ENCODE results near the gene PPFIA1. TPM values are rescaled to one million over a fixed set of nuclear protein-coding genes. Genes with fewer than 3 reads are reported as not detected.

PPFIA1 gene
- total RNA-seq, 1 experiment from 2014 or later, result 113 TPM

GRCh38 chr11:70301191-70301590 lies 30.7 kb downstream of the PPFIA1 start:
- Histone ChIP-seq H3K27me3 (replicated peaks; ENCODE audit: insufficient read depth, low read depth, low read length, poor library complexity) (no peaks in the 10 kb centered on the region), H3K4me1 (ENCODE audit: insufficient read depth, low read length, poor library complexity, severe bottlenecking) (peaks cover 11% of the 10 kb centered on the region), H3K4me3 (ENCODE audit: low read depth, low read length, poor library complexity, severe bottlenecking) (no peak overlapping the region), H3K36me3 (ENCODE audit: insufficient read depth, low read length, poor library complexity, severe bottlenecking) (peaks cover 9% of the 10 kb centered on the region), H3K9me3 (ENCODE audit: low read depth, low read length, poor library complexity, severe bottlenecking) (no peaks in the 10 kb centered on the region), H3K27ac (ENCODE audit: low read depth, low read length, poor library complexity, severe bottlenecking) (no peak overlapping the region)
- ChIA-PET POLR2A (ENCODE audit: low non-redundant PET) (no interaction called here), CTCF (no interaction called here)
- BruUV-seq (replicated peaks), result no TSS peak
- no peak for TF ChIP-seq EZH2 (IDR thresholded peaks at IDR 0.05; ENCODE audit: borderline replicate concordance, low read depth, low read length, poor library complexity, severe bottlenecking)
- TF ChIP-seq CTCF (conservative IDR thresholded peaks at IDR 0.05; ENCODE audit: low read depth, low read length), result no peak
- intact Hi-C loops (cut with micrococcal nuclease; ENCODE audit: unreplicated experiment), result no loop called here
- no peak for DNase-seq (ENCODE audit: low spot score)

- peaks cover 11% of the 10 kb centered on the region for H3K4me1 ChIP-seq (ENCODE audit: insufficient read depth, low read length, poor library complexity, severe bottlenecking)
- no peak overlapping the region for H3K4me3 ChIP-seq (ENCODE audit: low read depth, low read length, poor library complexity, severe bottlenecking)
- H3K9me3 ChIP-seq (ENCODE audit: low read depth, low read length, poor library complexity, severe bottlenecking), result no peaks in the 10 kb centered on the region
- intact Hi-C loops (cut with micrococcal nuclease; ENCODE audit: unreplicated experiment), result no loop called here
- H3K36me3 ChIP-seq (ENCODE audit: insufficient read depth, low read length, poor library complexity, severe bottlenecking), result peaks cover 9% of the 10 kb centered on the region
- TF ChIP-seq CTCF (conservative IDR thresholded peaks at IDR 0.05; ENCODE audit: low read depth, low read length), result no peak
- TF ChIP-seq EZH2 (IDR thresholded peaks at IDR 0.05; ENCODE audit: borderline replicate concordance, low read depth, low read length, poor library complexity, severe bottlenecking), result no peak
- no peak for DNase-seq (ENCODE audit: low spot score)
- no TSS peak for BruUV-seq (replicated peaks)
- peak overlapping the region; percentile 18 for H3K27ac ChIP-seq (ENCODE audit: low read depth, low read length, poor library complexity, severe bottlenecking)
- CTCF ChIA-PET, result no interaction called here
- POLR2A ChIA-PET (ENCODE audit: low non-redundant PET), result interaction anchor here (0.6 kb wide), 1 partner anchor 64 kb away, joined by 7 read pairs; no protein-coding TSS in a partner anchor
- no peaks in the 10 kb centered on the region for H3K27me3 ChIP-seq (replicated peaks; ENCODE audit: insufficient read depth, low read depth, low read length, poor library complexity)
Measured at GRCh38 chr11:70301721-70302418, 31.4 kb downstream of the PPFIA1 start.

GRCh38 chr11:70302419-70302752 lies 31.9 kb downstream of the PPFIA1 start:
- Histone ChIP-seq H3K4me1 (ENCODE audit: insufficient read depth, low read length, poor library complexity, severe bottlenecking) (peaks cover 11% of the 10 kb centered on the region), H3K27me3 (replicated peaks; ENCODE audit: insufficient read depth, low read depth, low read length, poor library complexity) (no peaks in the 10 kb centered on the region), H3K9me3 (ENCODE audit: low read depth, low read length, poor library complexity, severe bottlenecking) (no peaks in the 10 kb centered on the region), H3K36me3 (ENCODE audit: insufficient read depth, low read length, poor library complexity, severe bottlenecking) (peaks cover 9% of the 10 kb centered on the region), H3K27ac (ENCODE audit: low read depth, low read length, poor library complexity, severe bottlenecking) (peak overlapping the region; percentile 18), H3K4me3 (ENCODE audit: low read depth, low read length, poor library complexity, severe bottlenecking) (no peak overlapping the region)
- TF ChIP-seq EZH2 (IDR thresholded peaks at IDR 0.05; ENCODE audit: borderline replicate concordance, low read depth, low read length, poor library complexity, severe bottlenecking) (no peak), CTCF (conservative IDR thresholded peaks at IDR 0.05; ENCODE audit: low read depth, low read length) (no peak)
- ChIA-PET POLR2A (ENCODE audit: low non-redundant PET) (interaction anchor here (0.6 kb wide), 1 partner anchor 64 kb away, joined by 7 read pairs; no protein-coding TSS in a partner anchor), CTCF (no interaction called here)
- DNase-seq (ENCODE audit: low spot score), result peak; percentile 53
- intact Hi-C loops (cut with micrococcal nuclease; ENCODE audit: unreplicated experiment), result no loop called here
- no TSS peak for BruUV-seq (replicated peaks)

Data from A673 (cell line).